MM.1S (cell line): Measurements from ENCODE around the gene SKIC2.

Source experiments
- CTCF ChIP-seq: fragments of 300-600 bp; sonication (generic); IDR thresholded peaks from 2 replicates; pipeline ENCODE4 v1.5.1; 2016; ENCODE audit warnings: antibody characterized with exemption, low read length, mixed read lengths
- EZH2 ChIP-seq: fragments of 300-600 bp; sonication (generic); optimal IDR thresholded peaks from 2 replicates; pipeline ENCODE3; 2017; ENCODE audit warnings: low read depth, mild to moderate bottlenecking, antibody characterized with exemption, low read length, mixed read lengths
- EZH2phosphoT487 ChIP-seq: fragments of 300-600 bp; sonication (generic); IDR thresholded peaks from 2 replicates; pipeline ENCODE4 v1.6.1; 2018; ENCODE audit warnings: antibody characterized with exemption, low read length

GRCh38 chr6:31920811-31921210 lies 38.2 kb upstream of the SKIC2 start:
- TF ChIP-seq CTCF (no peak), EZH2 (no peak), EZH2phosphoT487 (no peak)
